Lung (tissue), 12 donors: ENCODE measurements around the gene KCTD16. TPM values are rescaled to one million over a fixed set of nuclear protein-coding genes. Genes with fewer than 3 reads are reported as not detected.

Source experiments
- ATAC-seq: fragments of 200-7000 bp; cut with Tn5 transposase; one replicate; pipeline ENCODE4 v1.9.1; 2020; ENCODE audit warnings: moderate number of reproducible peaks; ENCODE audit not compliant: insufficient read depth, low FRiP score
- DNase-seq, 3 donors: peaks; one replicate each; pipeline ENCODE4 v3.0.0-alpha.2; 2013 to 2017
- H3K27ac ChIP-seq, 2 donors: one replicate each; pipeline ENCODE4 v1.5.1; 2013; ENCODE audit warnings: mild to moderate bottlenecking in 2 of 2, moderate library complexity in 2 of 2, control low read depth in 1 of 2, inconsistent platforms in 1 of 2, low read depth in 1 of 2, low read length in 1 of 2
- H3K27me3 ChIP-seq, 3 donors: one replicate each; pipeline ENCODE4 v1.5.1; 2013; ENCODE audit warnings: low read length in 2 of 3; ENCODE audit not compliant: control insufficient read depth in 3 of 3, insufficient read depth in 3 of 3
- H3K36me3 ChIP-seq, 4 donors: one replicate each; pipeline ENCODE4 v1.5.1; 2013; ENCODE audit warnings: low read length in 4 of 4, mild to moderate bottlenecking in 1 of 4, moderate library complexity in 1 of 4; ENCODE audit not compliant: control insufficient read depth in 4 of 4, insufficient read depth in 4 of 4
- H3K4me1 ChIP-seq, 5 donors: one replicate each; pipeline ENCODE4 v1.5.1; 2013; ENCODE audit warnings: low read length in 5 of 5, mild to moderate bottlenecking in 2 of 5, moderate library complexity in 1 of 5; ENCODE audit not compliant: control insufficient read depth in 5 of 5, insufficient read depth in 5 of 5
- H3K4me3 ChIP-seq: one replicate; pipeline ENCODE4 v1.5.1; 2013; ENCODE audit warnings: mild to moderate bottlenecking, control low read depth, moderate library complexity
- H3K9ac ChIP-seq, 2 donors: one replicate each; pipeline ENCODE4 v1.5.1; 2013; ENCODE audit warnings: low read length in 2 of 2, control low read depth in 1 of 2; ENCODE audit not compliant: insufficient read depth in 1 of 2
- H3K9me3 ChIP-seq, 4 donors: one replicate each; pipeline ENCODE4 v1.5.1; 2013; ENCODE audit warnings: low read length in 3 of 4, mild to moderate bottlenecking in 1 of 4, moderate library complexity in 1 of 4; ENCODE audit not compliant: control insufficient read depth in 4 of 4, insufficient read depth in 3 of 4
- WGBS, 2 donors: extraction: QIAGEN DNeasy Blood & Tissue Kit; methylation state at CpG; one replicate each; pipeline ENCODE4 v1.1.7; 2013; 5-methylcytosine and 5-hydroxymethylcytosine counted together
- polyA plus RNA-seq, 2 donors: library from polyadenylated mRNA; stranded (reverse); fragments of 200-250 nt; gene quantifications; one replicate each; pipeline ENCODE4 v1.2.1, GENCODE V29; 2013
- total RNA-seq, 2 donors: library from RNA; depleted of rRNA in 1 of 2; stranded (reverse); fragments of >200 nt in 1 of 2; gene quantifications; one replicate each; pipeline ENCODE4 v1.2.1, GENCODE V29; 2014 to 2021
- TF ChIP-seq, protein P1 (sequence below): IDR thresholded peaks from 2 replicates; pipeline ENCODE4 v1.5.1; 2012; ENCODE audit warnings: mild to moderate bottlenecking; ENCODE audit errors: control extremely low read depth, extremely low read depth
- donor health status: control.
- donor health status: control.
- donor health status: Bipolar disorder and iron deficiency.
- donor health status: healthy.
- donor health status: DM: yes; HTN: yes; CAD: no.

KCTD16 gene
- total and polyA plus RNA-seq, 4 donors: 0.07 to 0.63 (median 0.27) TPM

- Histone ChIP-seq H3K4me1 (no peaks in the 10 kb centered on the region), H3K27ac (no peak overlapping the region), H3K4me3 (no peak overlapping the region), H3K9me3 (no peaks in the 10 kb centered on the region), H3K36me3 (no peaks in the 10 kb centered on the region), H3K27me3 (peaks cover 0 to 4% (median under 1%) of the 10 kb centered on the region in 3 donors), H3K9ac (no peak overlapping the region)
- WGBS, 2 donors: 61 to 84% methylated on average over 4 of the region's 4 CpGs
- ATAC-seq (no peak), DNase-seq (no peak)
- TF ChIP-seq, protein P1, sequence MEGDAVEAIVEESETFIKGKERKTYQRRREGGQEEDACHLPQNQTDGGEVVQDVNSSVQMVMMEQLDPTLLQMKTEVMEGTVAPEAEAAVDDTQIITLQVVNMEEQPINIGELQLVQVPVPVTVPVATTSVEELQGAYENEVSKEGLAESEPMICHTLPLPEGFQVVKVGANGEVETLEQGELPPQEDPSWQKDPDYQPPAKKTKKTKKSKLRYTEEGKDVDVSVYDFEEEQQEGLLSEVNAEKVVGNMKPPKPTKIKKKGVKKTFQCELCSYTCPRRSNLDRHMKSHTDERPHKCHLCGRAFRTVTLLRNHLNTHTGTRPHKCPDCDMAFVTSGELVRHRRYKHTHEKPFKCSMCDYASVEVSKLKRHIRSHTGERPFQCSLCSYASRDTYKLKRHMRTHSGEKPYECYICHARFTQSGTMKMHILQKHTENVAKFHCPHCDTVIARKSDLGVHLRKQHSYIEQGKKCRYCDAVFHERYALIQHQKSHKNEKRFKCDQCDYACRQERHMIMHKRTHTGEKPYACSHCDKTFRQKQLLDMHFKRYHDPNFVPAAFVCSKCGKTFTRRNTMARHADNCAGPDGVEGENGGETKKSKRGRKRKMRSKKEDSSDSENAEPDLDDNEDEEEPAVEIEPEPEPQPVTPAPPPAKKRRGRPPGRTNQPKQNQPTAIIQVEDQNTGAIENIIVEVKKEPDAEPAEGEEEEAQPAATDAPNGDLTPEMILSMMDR: no peak
These were observed 283.1 kb downstream of the KCTD16 start for GRCh38 chr5:144453753-144454152.

GRCh38 chr5:144457160-144457559 lies 286.5 kb downstream of the KCTD16 start:
- 62 to 74% methylated on average over 3 of the region's 3 CpGs for WGBS, 2 donors
- ATAC-seq (no peak), DNase-seq (no peak)
- Histone ChIP-seq H3K27ac (no peak overlapping the region), H3K4me1 (no peaks in the 10 kb centered on the region), H3K9me3 (no peaks in the 10 kb centered on the region), H3K9ac (no peak overlapping the region), H3K4me3 (no peak overlapping the region), H3K36me3 (no peaks in the 10 kb centered on the region), H3K27me3 (peaks cover 0 to 4% (median 2%) of the 10 kb centered on the region in 3 donors)
- TF ChIP-seq, protein P1: no peak

DNA sequence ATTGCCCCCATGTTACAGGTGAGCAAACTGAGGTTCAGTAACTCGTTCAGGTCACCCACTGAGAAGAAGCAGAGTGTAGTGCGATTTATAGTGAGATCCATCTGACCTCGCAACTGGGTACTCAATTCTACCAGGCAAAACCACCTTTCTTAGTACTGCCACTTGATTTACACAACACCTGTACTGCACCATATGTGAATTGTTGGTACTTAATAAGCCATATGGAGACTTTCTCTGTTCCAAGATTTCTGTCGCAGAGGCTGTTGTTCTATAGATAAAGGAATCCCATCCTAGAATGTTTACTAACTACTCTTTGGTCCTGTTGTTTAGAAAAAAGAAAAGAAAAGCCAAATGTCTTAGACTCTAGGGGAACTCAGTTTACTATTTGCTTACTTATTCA lies 287.5 kb downstream of the KCTD16 start:
- no peak overlapping the region for H3K9ac ChIP-seq
- H3K36me3 ChIP-seq: no peaks in the 10 kb centered on the region
- DNase-seq (no peak), ATAC-seq (no peak)
- TF ChIP-seq, protein P1: no peak
- H3K27me3 ChIP-seq: peaks cover 0 to 2% (median under 1%) of the 10 kb centered on the region in 3 donors
- H3K9me3 ChIP-seq: no peaks in the 10 kb centered on the region
- WGBS, 2 donors: 91 to 93% methylated on average over 4 of the region's 4 CpGs
- no peak overlapping the region for H3K4me3 ChIP-seq
- H3K4me1 ChIP-seq: peaks cover 0 to 7% (median 0%) of the 10 kb centered on the region in 5 donors
- no peak overlapping the region for H3K27ac ChIP-seq

DNA sequence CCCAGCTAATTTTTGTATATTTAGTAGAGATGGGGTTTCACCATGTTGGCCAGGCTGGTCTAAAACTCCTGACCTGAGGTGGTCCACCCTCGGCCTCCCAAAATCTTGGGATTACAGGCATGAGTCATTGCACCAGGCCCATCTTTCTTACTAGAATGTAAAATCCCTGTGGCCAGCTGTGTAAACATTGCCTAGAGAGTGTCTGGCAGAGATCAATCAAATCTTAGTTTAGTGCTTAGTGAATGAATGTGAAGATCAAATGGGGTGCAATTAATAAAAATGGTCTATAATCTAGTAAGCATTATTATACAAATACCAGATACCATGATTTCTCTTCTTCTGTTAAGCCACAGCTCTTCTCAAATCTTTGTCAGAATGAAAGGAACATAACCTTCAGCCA lies 289.9 kb downstream of the KCTD16 start:
- no peak for ATAC-seq
- no peak for DNase-seq
- TF ChIP-seq, protein P1: no peak
- H3K4me1 ChIP-seq: peaks cover 0 to 11% (median 0%) of the 10 kb centered on the region in 5 donors
- no peaks in the 10 kb centered on the region for H3K36me3 ChIP-seq
- 65 to 88% methylated on average over 1 of the region's 1 CpG for WGBS, 2 donors
- no peak overlapping the region for H3K27ac ChIP-seq
- H3K9ac ChIP-seq: no peak overlapping the region
- H3K27me3 ChIP-seq: peaks cover 0 to 2% (median 0%) of the 10 kb centered on the region in 3 donors
- H3K4me3 ChIP-seq: no peak overlapping the region
- no peaks in the 10 kb centered on the region for H3K9me3 ChIP-seq
